Peyer's patch (tissue), 4 donors: ENCODE data around the gene TCF4.

Source experiments
- CTCF ChIP-seq, 6 experiments: fragments of 450-650 bp in 4 of 6; fragments of 200-600 bp in 2 of 6; sonication (generic) in 1 of 6; IDR thresholded peaks; one replicate each; pipeline ENCODE4 v1.5.1; 2017 to 2019; ENCODE audit warnings: antibody characterized with exemption in 6 of 6, mild to moderate bottlenecking in 3 of 6, moderate library complexity in 1 of 6
- POLR2A ChIP-seq, 2 donors: fragments of 450-650 bp; IDR thresholded peaks; one replicate each; pipeline ENCODE4 v1.5.1; 2017; ENCODE audit warnings: antibody characterized with exemption in 2 of 2, mild to moderate bottlenecking in 2 of 2, moderate library complexity in 2 of 2

GRCh38 chr18:55269622-55270021 lies 318.4 kb downstream of the TCF4 start:
- TF ChIP-seq CTCF (IDR thresholded peaks at IDR 0.05) (no peak), POLR2A (IDR thresholded peaks at IDR 0.05) (no peak)
